H1 (cell line): ENCODE results near the gene CSNK1D. TPM values are rescaled to one million over a fixed set of nuclear protein-coding genes. Genes with fewer than 3 reads are reported as not detected.

ENCODE experiments used
- CTCF ChIA-PET: fragments of 300-600 bp; sonication (Branson Sonifier 250); formaldehyde crosslinking; loops from one replicate; lab custom pipeline; 2021; ENCODE audit not compliant: partially characterized antibody; lab: Charles Lee
- POLR2A ChIA-PET: fragments of 300-600 bp; sonication (Branson Sonifier 250); formaldehyde crosslinking; loops from one replicate; lab custom pipeline; 2021; ENCODE audit warnings: inconsistent platforms; ENCODE audit not compliant: partially characterized antibody; lab: Charles Lee
- DNase-seq, 2 experiments: peaks; one replicate each; pipeline versions ENCODE4 v3.0.0 to v3.0.0-alpha.2; 2010 to 2022; ENCODE audit warnings: low spot score in 2 of 2, low read depth in 1 of 2, mixed read lengths in 1 of 2
- FAIRE-seq: peaks from 2 replicates; lab custom pipeline; 2011; peaks lifted over from hg19 to GRCh38; lab: Jason Lieb, UNC
- H2AFZ ChIP-seq: 2 replicates; pipeline ENCODE4 v1.8.1; 2012; ENCODE audit warnings: low read length, inconsistent platforms
- H2AK5ac ChIP-seq: 2 replicates; pipeline ENCODE4 v1.6.1; 2013; ENCODE audit warnings: low read depth, low read length
- H2BK120ac ChIP-seq: replicated peaks from 2 replicates; pipeline ENCODE3; 2013; ENCODE audit warnings: low read depth, low read length, inconsistent platforms
- H2BK12ac ChIP-seq: 2 replicates; pipeline ENCODE4 v1.6.1; 2013; ENCODE audit warnings: low read depth, low read length
- H2BK15ac ChIP-seq: 2 replicates; pipeline ENCODE4 v1.6.1; 2013; ENCODE audit warnings: low read length
- H2BK20ac ChIP-seq: 2 replicates; pipeline ENCODE4 v1.6.1; 2013; ENCODE audit warnings: low read length
- H2BK5ac ChIP-seq: 2 replicates; pipeline ENCODE4 v1.6.1; 2013; ENCODE audit warnings: low read depth, low read length
- H3K14ac ChIP-seq: 2 replicates; pipeline ENCODE4 v1.6.1; 2013; ENCODE audit warnings: inconsistent platforms; ENCODE audit not compliant: insufficient read length
- H3K18ac ChIP-seq: 2 replicates; pipeline ENCODE4 v1.6.1; 2013; ENCODE audit warnings: low read length; ENCODE audit errors: extremely low read depth
- H3K23ac ChIP-seq: 2 replicates; pipeline ENCODE4 v1.6.1; 2013; ENCODE audit warnings: inconsistent platforms; ENCODE audit not compliant: insufficient read length
- H3K23me2 ChIP-seq: 2 replicates; pipeline ENCODE4 v1.6.1; 2013; ENCODE audit warnings: low read depth, low read length
- H3K27ac ChIP-seq: 2 replicates; pipeline ENCODE4 v1.6.1; 2011; ENCODE audit warnings: low read depth, low read length, inconsistent platforms
- H3K27me3 ChIP-seq, 4 experiments: replicated peaks in 1 of 4; 1 replicate in 1 of 4; 2 replicates in 3 of 4; pipeline versions ENCODE4 v1.6.1 to v1.8.1; 2011 to 2013; ENCODE audit warnings: low read length in 3 of 4, mild to moderate bottlenecking in 3 of 4, inconsistent platforms in 2 of 4, mixed read lengths in 2 of 4, moderate library complexity in 1 of 4; ENCODE audit not compliant: control insufficient read depth in 3 of 4, insufficient read depth in 3 of 4; ENCODE audit errors: extremely low read depth in 1 of 4
- H3K36me3 ChIP-seq, 4 experiments: 2 replicates each; pipeline versions ENCODE4 v1.6.1 to v1.8.1; 2011 to 2013; ENCODE audit warnings: mild to moderate bottlenecking in 4 of 4, low read length in 3 of 4, moderate library complexity in 2 of 4, control low read depth in 1 of 4, inconsistent platforms in 1 of 4; ENCODE audit not compliant: insufficient read depth in 4 of 4, control insufficient read depth in 2 of 4
- H3K4ac ChIP-seq: replicated peaks from 2 replicates; pipeline ENCODE3; 2013; ENCODE audit warnings: low read length, low read depth, mixed read lengths, inconsistent platforms; ENCODE audit not compliant: insufficient read length
- H3K4me1 ChIP-seq, 4 experiments: replicated peaks in 1 of 4; 1 replicate in 1 of 4; 2 replicates in 3 of 4; pipeline versions ENCODE4 v1.6.1 to v1.8.1; 2011 to 2013; ENCODE audit warnings: low read length in 3 of 4, inconsistent platforms in 2 of 4, mixed read lengths in 1 of 4; ENCODE audit not compliant: insufficient read depth in 4 of 4, control insufficient read depth in 3 of 4
- H3K4me2 ChIP-seq, 2 experiments: 2 replicates each; pipeline versions ENCODE4 v1.6.1 to v1.8.1; 2011 to 2013; ENCODE audit warnings: low read depth in 2 of 2, low read length in 2 of 2, control low read depth in 1 of 2, inconsistent platforms in 1 of 2, mild to moderate bottlenecking in 1 of 2; ENCODE audit not compliant: insufficient read depth in 1 of 2
- H3K4me3 ChIP-seq, 4 experiments: fragments of 200-600, 300-600 bp in 1 of 4; sonication (generic), shearing (Covaris generic), sonication (Bioruptor Twin) in 1 of 4; 2 replicates each; pipeline versions ENCODE4 v1.5.1 to v1.8.1; 2011 to 2016; ENCODE audit warnings: low read length in 4 of 4, low read depth in 3 of 4, control low read depth in 2 of 4, inconsistent platforms in 2 of 4, mild to moderate bottlenecking in 2 of 4, mixed read lengths in 1 of 4, moderate library complexity in 1 of 4; ENCODE audit not compliant: insufficient read depth in 2 of 4; ENCODE audit errors: extremely low read depth in 1 of 4
- H3K56ac ChIP-seq: replicated peaks from 2 replicates; pipeline ENCODE3; 2013; ENCODE audit warnings: low read depth, mild to moderate bottlenecking, mixed read lengths, low read length, inconsistent platforms; ENCODE audit not compliant: insufficient read length
- H3K79me1 ChIP-seq: 2 replicates; pipeline ENCODE4 v1.6.1; 2013; ENCODE audit warnings: low read depth, low read length, control low read depth
- H3K79me2 ChIP-seq, 2 experiments: 2 replicates each; pipeline versions ENCODE4 v1.6.1 to v1.8.1; 2012 to 2013; ENCODE audit warnings: low read length in 2 of 2, mild to moderate bottlenecking in 2 of 2, inconsistent platforms in 1 of 2; ENCODE audit not compliant: insufficient read depth in 2 of 2, control insufficient read depth in 1 of 2
- H3K9ac ChIP-seq, 4 experiments: replicated peaks in 1 of 4; 1 replicate in 1 of 4; 2 replicates in 3 of 4; pipeline versions ENCODE4 v1.6.1 to v1.8.1; 2011 to 2013; ENCODE audit warnings: low read depth in 3 of 4, low read length in 3 of 4, control low read depth in 2 of 4, mild to moderate bottlenecking in 2 of 4, moderate library complexity in 2 of 4, inconsistent platforms in 1 of 4; ENCODE audit errors: extremely low read depth in 1 of 4
- H3K9me3 ChIP-seq, 2 experiments: 2 replicates each; pipeline versions ENCODE4 v1.6.1 to v1.8.1; 2012 to 2013; ENCODE audit warnings: mild to moderate bottlenecking in 2 of 2, moderate library complexity in 2 of 2, control low read depth in 1 of 2, inconsistent platforms in 1 of 2, low read depth in 1 of 2, low read length in 1 of 2, mixed read lengths in 1 of 2; ENCODE audit not compliant: insufficient read depth in 2 of 2
- H4K20me1 ChIP-seq, 2 experiments: replicated peaks in 1 of 2; 2 replicates each; pipeline versions ENCODE3 to v1.8.1; 2011 to 2013; ENCODE audit warnings: inconsistent platforms in 2 of 2, low read length in 2 of 2, mild to moderate bottlenecking in 1 of 2; ENCODE audit not compliant: insufficient read depth in 2 of 2, control insufficient read depth in 1 of 2
- H4K5ac ChIP-seq: 2 replicates; pipeline ENCODE4 v1.6.1; 2013; ENCODE audit warnings: low read length, low read depth, mixed read lengths, inconsistent platforms; ENCODE audit not compliant: insufficient read length
- H4K8ac ChIP-seq: 2 replicates; pipeline ENCODE4 v1.8.0; 2013; ENCODE audit warnings: mild to moderate bottlenecking, moderate library complexity, low read length, inconsistent platforms; ENCODE audit not compliant: insufficient read depth; ENCODE audit errors: extremely low read depth
- H4K91ac ChIP-seq: replicated peaks from 2 replicates; pipeline ENCODE3; 2013; ENCODE audit warnings: low read length, mixed read lengths, inconsistent platforms; ENCODE audit not compliant: insufficient read length
- ATF3 ChIP-seq: IDR thresholded peaks from 2 replicates; pipeline ENCODE4 v1.6.1; 2011; ENCODE audit warnings: low read depth, mild to moderate bottlenecking, low read length; ENCODE audit not compliant: insufficient read depth
- FOSL1 ChIP-seq: IDR thresholded peaks from 2 replicates; pipeline ENCODE4 v1.6.1; 2011; ENCODE audit warnings: mild to moderate bottlenecking, low read depth, low read length, moderate library complexity; ENCODE audit not compliant: insufficient read depth
- JUN ChIP-seq: IDR thresholded peaks from 2 replicates; pipeline ENCODE4 v1.6.1; 2011; ENCODE audit warnings: low read depth, mild to moderate bottlenecking, improper control_type of control experiment, low read length
- POU5F1 ChIP-seq: IDR thresholded peaks from 2 replicates; pipeline ENCODE4 v1.6.1; 2011; ENCODE audit warnings: low read depth, mild to moderate bottlenecking, low read length, moderate library complexity
- RAD21 ChIP-seq, 2 experiments: IDR thresholded peaks in 1 of 2; conservative IDR thresholded peaks in 1 of 2; 2 replicates each; pipeline ENCODE4 v1.6.1; 2011; ENCODE audit warnings: low read depth in 2 of 2, low read length in 2 of 2, improper control_type of control experiment in 1 of 2, inconsistent platforms in 1 of 2, mild to moderate bottlenecking in 1 of 2, moderate library complexity in 1 of 2
- RBBP5 ChIP-seq: IDR thresholded peaks from 2 replicates; pipeline ENCODE4 v1.7.1; 2012; ENCODE audit warnings: low read depth, mild to moderate bottlenecking, inconsistent platforms, low read length, moderate library complexity, borderline replicate concordance
- RNF2 ChIP-seq: fragments of 200-900, 300-1000 bp; sonication (generic); IDR thresholded peaks from 2 replicates; pipeline ENCODE4 v1.7.1; 2016; ENCODE audit warnings: borderline replicate concordance, low read depth, mild to moderate bottlenecking, antibody characterized with exemption, low read length; ENCODE audit not compliant: poor library complexity, severe bottlenecking; ENCODE audit errors: missing control alignments
- SAP30 ChIP-seq: fragments of 300-600 bp; sonication (generic); IDR thresholded peaks from 2 replicates; pipeline ENCODE4 v1.7.1; 2012; ENCODE audit warnings: low read length, moderate library complexity, mild to moderate bottlenecking, inconsistent platforms; ENCODE audit not compliant: insufficient read depth, insufficient replicate concordance
- SIN3A ChIP-seq, 2 experiments: IDR thresholded peaks in 1 of 2; conservative IDR thresholded peaks in 1 of 2; 2 replicates each; pipeline ENCODE4 v1.6.1; 2011 to 2012; ENCODE audit warnings: low read length in 2 of 2, improper control_type of control experiment in 1 of 2, low read depth in 1 of 2, mild to moderate bottlenecking in 1 of 2
- SP4 ChIP-seq: IDR thresholded peaks from 2 replicates; pipeline ENCODE4 v1.6.1; 2012; ENCODE audit warnings: low read length, inconsistent platforms
- YY1 ChIP-seq: IDR thresholded peaks from 2 replicates; pipeline ENCODE4 v1.6.1; 2011; ENCODE audit warnings: low read depth, mild to moderate bottlenecking, low read length
- WGBS, 2 experiments: shearing (Covaris generic) in 1 of 2; methylation state at CpG; one replicate each; pipeline versions ENCODE4 v1.1.6 to v1.1.7; 2013 to 2015; ENCODE audit warnings: low lambda C conversion rate in 2 of 2, mixed read lengths in 2 of 2, inconsistent platforms in 1 of 2, low coverage in 1 of 2, missing lambda C conversion rate in 1 of 2; ENCODE audit not compliant: insufficient replicate concordance in 2 of 2, insufficient coverage in 1 of 2, insufficient read length in 1 of 2; ENCODE audit errors: extremely low coverage in 1 of 2, missing lambda C conversion rate in 1 of 2; 5-methylcytosine and 5-hydroxymethylcytosine counted together
- polyA plus RNA-seq, 7 experiments: library from polyadenylated mRNA; depleted of rRNA in 3 of 7; stranded (reverse) in 5 of 7; unstranded in 2 of 7; fragments of >200 nt in 5 of 7; fragments of 200-250 nt in 2 of 7; gene quantifications; 1 replicate in 5 of 7; 2 replicates in 1 of 7; 4 replicates in 1 of 7; pipeline versions ENCODE4 v1.2.1 to v1.2.3, GENCODE V29; 2011 to 2013; ENCODE audit warnings: missing spikeins in 2 of 7, mixed read lengths in 2 of 7
- total RNA-seq: library from RNA; stranded (reverse); fragmentation: NEBNext Ultra II Directional; extraction: Animal tissue kit (Norgen Biotek cat#: 25700); gene quantifications from 2 replicates; pipeline ENCODE4 v1.2.1, GENCODE V29; 2021

The CSNK1D gene
- total and polyA plus RNA-seq, 2 of the 8 experiments (the other 6 are each of a cell fraction or from before 2014, with no cell fraction given), result 73.5 to 103 TPM

- no peak overlapping the region for H3K4me3 ChIP-seq
- H2BK15ac ChIP-seq, result 0 out of 2 replicates have a peak overlapping the region, but pooled peaks have one; percentile 29
- H3K23ac ChIP-seq, result no peak overlapping the region
- H3K4me1 ChIP-seq, result no peaks in the 10 kb centered on the region
- no peak overlapping the region for H2BK5ac ChIP-seq
- H3K27me3 ChIP-seq, result no peaks in the 10 kb centered on the region
- WGBS, 2 experiments, result 89% methylated on average over 20 of the region's 20 CpGs; no CpG with 5 or more reads in 1 of the 2 experiments
- H3K9me3 ChIP-seq, result no peaks in the 10 kb centered on the region
- H2BK12ac ChIP-seq, result no peak overlapping the region
- H4K91ac ChIP-seq, result no peak overlapping the region
- H4K8ac ChIP-seq, result peak overlapping the region; percentile 28; the same call in 1 of the 2 replicates
- no peak overlapping the region for H3K18ac ChIP-seq
- H2BK120ac ChIP-seq, result no peak overlapping the region
- POLR2A ChIA-PET, result interaction anchor here (0.6 to 1.3 kb wide), 2 partner anchors 10 to 20 kb away, joined by 3 read pairs; no protein-coding TSS in a partner anchor
- H2BK20ac ChIP-seq, result no peak overlapping the region
- H3K36me3 ChIP-seq, result no peaks in the 10 kb centered on the region; a peak in 1 of 8 replicates
- H3K4me2 ChIP-seq, result no peak overlapping the region
- no peak overlapping the region for H2AFZ ChIP-seq
- H3K27ac ChIP-seq, result no peak overlapping the region
- FAIRE-seq (no peak), DNase-seq (no peak)
- H3K79me1 ChIP-seq, result no peaks in the 10 kb centered on the region
- no peak overlapping the region; a peak in 1 of 7 replicates for H3K9ac ChIP-seq
- H4K20me1 ChIP-seq, result no peaks in the 10 kb centered on the region
- no peak overlapping the region for H3K14ac ChIP-seq
- H3K79me2 ChIP-seq, result no peaks in the 10 kb centered on the region
- H4K5ac ChIP-seq, result no peak overlapping the region
- no peaks in the 10 kb centered on the region for H3K23me2 ChIP-seq
- CTCF ChIA-PET, result interaction anchor here (0.7 to 2.3 kb wide), 4 partner anchors 12 to 69 kb away, joined by 3 to 9 read pairs (median 5); partner anchors contain the start of gene CD7
- H2AK5ac ChIP-seq, result no peak overlapping the region
- no peak overlapping the region for H3K56ac ChIP-seq
- no peak overlapping the region for H3K4ac ChIP-seq
- TF ChIP-seq FOSL1 (no peak), ATF3 (no peak), JUN (no peak), RAD21 (IDR thresholded peaks at IDR 0.05 in 1 of 2, conservative IDR thresholded peaks at IDR 0.05 in 1 of 2; ENCODE audit: low read depth in 2 of 2, low read length in 2 of 2) (no peak), RBBP5 (no peak), POU5F1 (no peak), SIN3A (conservative IDR thresholded peaks at IDR 0.05 in 1 of 2, IDR thresholded peaks at IDR 0.05 in 1 of 2; ENCODE audit: low read depth in 1 of 2, low read length in 2 of 2) (no peak), RNF2 (no peak), SP4 (no peak), YY1 (no peak), SAP30 (no peak)
Observed at GRCh38 chr17:82305727-82306300, 32.3 kb upstream of the CSNK1D start.
